Activated T-helper 1 cell treated with anti-CD3 and anti-CD28 coated beads, Interleukin-12 subunit alpha, Interleukin-12 subunit beta, Interleukin-2, Interleukin-4 antibody, amounts not matched to agents 30 ng/mL and 10 ng/mL and 1 ng/mL, durations not matched to agents 14 hours and 24 hours and 36 hours (primary cell): ENCODE measurements around the gene RALGPS1. TPM values are rescaled to one million over a fixed set of nuclear protein-coding genes. Genes with fewer than 3 reads are reported as not detected.

Source experiments
- DNase-seq: peaks from one replicate; pipeline ENCODE4 v3.0.0; 2021; ENCODE audit warnings: low spot score
- H3K27ac Mint-ChIP-seq: one replicate; pipeline ENCODE4 v1.8.0; 2021; ENCODE audit warnings: mild to moderate bottlenecking, mixed read lengths
- H3K27me3 Mint-ChIP-seq: one replicate; pipeline ENCODE4 v1.8.0; 2022; ENCODE audit warnings: mild to moderate bottlenecking, moderate library complexity, mixed read lengths; ENCODE audit not compliant: insufficient read depth
- H3K36me3 Mint-ChIP-seq: one replicate; pipeline ENCODE4 v1.8.0; 2021; ENCODE audit warnings: low read depth, mixed read lengths
- H3K4me1 Mint-ChIP-seq: one replicate; pipeline ENCODE4 v1.8.0; 2021; ENCODE audit warnings: low read depth, mixed read lengths
- H3K4me3 Mint-ChIP-seq: one replicate; pipeline ENCODE4 v1.8.0; 2021; ENCODE audit warnings: mild to moderate bottlenecking, moderate library complexity, mixed read lengths
- H3K9me3 Mint-ChIP-seq: one replicate; pipeline ENCODE4 v1.8.0; 2021; ENCODE audit warnings: mixed read lengths
- intact Hi-C: fragments of 100-400 bp; cut with micrococcal nuclease; formaldehyde crosslinking; loops from one replicate; pipeline ENCODE4 v1.15.1; 2024
- total RNA-seq: library from RNA; stranded (reverse); gene quantifications from 2 replicates; pipeline ENCODE4 v1.2.3, GENCODE V29; 2022

RALGPS1 gene
- total RNA-seq, 1 donor from 2014 or later: 1.4 TPM

- peaks cover 8% of the 10 kb centered on the region for H3K4me1 Mint-ChIP-seq
- peaks cover 11% of the 10 kb centered on the region for H3K27me3 Mint-ChIP-seq
- no peaks in the 10 kb centered on the region for H3K9me3 Mint-ChIP-seq
- no peak overlapping the region for H3K4me3 Mint-ChIP-seq
- intact Hi-C loops: no loop called here
- DNase-seq: no peak
- no peaks in the 10 kb centered on the region for H3K36me3 Mint-ChIP-seq
- no peak overlapping the region for H3K27ac Mint-ChIP-seq
Measured at GRCh38 chr9:127197186-127197860, 282.7 kb downstream of the RALGPS1 start.

GRCh38 chr9:127197861-127198430 lies 283.4 kb downstream of the RALGPS1 start:
- intact Hi-C loops: no loop called here

GRCh38 chr9:127198587-127198986 lies 284.0 kb downstream of the RALGPS1 start:
- DNase-seq: no peak
- H3K27me3 Mint-ChIP-seq: peaks cover 10% of the 10 kb centered on the region
- H3K9me3 Mint-ChIP-seq: no peaks in the 10 kb centered on the region
- H3K4me3 Mint-ChIP-seq: no peak overlapping the region
- peaks cover 8% of the 10 kb centered on the region for H3K4me1 Mint-ChIP-seq
- intact Hi-C loops: no loop called here
- no peaks in the 10 kb centered on the region for H3K36me3 Mint-ChIP-seq
- H3K27ac Mint-ChIP-seq: no peak overlapping the region

More at GRCh38 chr9:127197861-127198430, 283.4 kb downstream of the RALGPS1 start:
- Mint-ChIP-seq H3K27ac (no peak overlapping the region), H3K4me3 (no peak overlapping the region), H3K9me3 (no peaks in the 10 kb centered on the region), H3K4me1 (peaks cover 8% of the 10 kb centered on the region), H3K36me3 (no peaks in the 10 kb centered on the region), H3K27me3 (peaks cover 10% of the 10 kb centered on the region)
- no peak for DNase-seq

GRCh38 chr9:127199001-127199791 lies 284.6 kb downstream of the RALGPS1 start:
- intact Hi-C loops: loop anchor here (1.0 kb wide), 2 partner anchors 233 to 259 kb away; no protein-coding TSS in a partner anchor
- H3K4me1 Mint-ChIP-seq: peaks cover 8% of the 10 kb centered on the region
- H3K27ac Mint-ChIP-seq: no peak overlapping the region
- peaks cover 7% of the 10 kb centered on the region for H3K27me3 Mint-ChIP-seq
- peak; percentile 65 for DNase-seq
- no peaks in the 10 kb centered on the region for H3K36me3 Mint-ChIP-seq
- no peaks in the 10 kb centered on the region for H3K9me3 Mint-ChIP-seq
- H3K4me3 Mint-ChIP-seq: no peak overlapping the region

GRCh38 chr9:127200106-127200862 lies 285.7 kb downstream of the RALGPS1 start:
- intact Hi-C loops: no loop called here
- no peaks in the 10 kb centered on the region for H3K9me3 Mint-ChIP-seq
- no peak for DNase-seq

GRCh38 chr9:127201071-127201541 lies 286.5 kb downstream of the RALGPS1 start:
- H3K4me3 Mint-ChIP-seq: no peak overlapping the region

More at GRCh38 chr9:127200106-127200862, 285.7 kb downstream of the RALGPS1 start:
- Mint-ChIP-seq H3K36me3 (no peaks in the 10 kb centered on the region), H3K27me3 (peaks cover 7% of the 10 kb centered on the region), H3K4me3 (no peak overlapping the region), H3K4me1 (peaks cover 8% of the 10 kb centered on the region), H3K27ac (no peak overlapping the region)

GRCh38 chr9:127201731-127202130 lies 287.1 kb downstream of the RALGPS1 start:
- intact Hi-C loops: no loop called here
- no peak overlapping the region for H3K4me3 Mint-ChIP-seq
- H3K9me3 Mint-ChIP-seq: no peaks in the 10 kb centered on the region
- H3K27me3 Mint-ChIP-seq: peaks cover 9% of the 10 kb centered on the region
- no peaks in the 10 kb centered on the region for H3K36me3 Mint-ChIP-seq
- H3K4me1 Mint-ChIP-seq: peaks cover 8% of the 10 kb centered on the region
- H3K27ac Mint-ChIP-seq: no peak overlapping the region
- DNase-seq: no peak

More at GRCh38 chr9:127201071-127201541, 286.5 kb downstream of the RALGPS1 start:
- Mint-ChIP-seq H3K36me3 (no peaks in the 10 kb centered on the region), H3K27ac (no peak overlapping the region), H3K9me3 (no peaks in the 10 kb centered on the region), H3K4me1 (peaks cover 8% of the 10 kb centered on the region), H3K27me3 (peaks cover 9% of the 10 kb centered on the region)
- no peak for DNase-seq
- intact Hi-C loops: no loop called here

- H3K27me3 Mint-ChIP-seq: peaks cover 7% of the 10 kb centered on the region
- no peak overlapping the region for H3K4me3 Mint-ChIP-seq
Measured at GRCh38 chr9:127202461-127203169, 288.0 kb downstream of the RALGPS1 start.

GRCh38 chr9:127203681-127204327 lies 289.2 kb downstream of the RALGPS1 start:
- intact Hi-C loops: no loop called here
- no peaks in the 10 kb centered on the region for H3K36me3 Mint-ChIP-seq
- no peak overlapping the region for H3K4me3 Mint-ChIP-seq
- H3K27me3 Mint-ChIP-seq: peaks cover 7% of the 10 kb centered on the region
- no peak overlapping the region for H3K27ac Mint-ChIP-seq
- H3K4me1 Mint-ChIP-seq: peaks cover 1% of the 10 kb centered on the region
- DNase-seq: no peak
- no peaks in the 10 kb centered on the region for H3K9me3 Mint-ChIP-seq

More at GRCh38 chr9:127202461-127203169, 288.0 kb downstream of the RALGPS1 start:
- Mint-ChIP-seq H3K4me1 (peaks cover 8% of the 10 kb centered on the region), H3K36me3 (no peaks in the 10 kb centered on the region), H3K27ac (no peak overlapping the region), H3K9me3 (no peaks in the 10 kb centered on the region)
- intact Hi-C loops: no loop called here
- DNase-seq: no peak

- Mint-ChIP-seq H3K36me3 (no peaks in the 10 kb centered on the region), H3K4me3 (no peak overlapping the region), H3K4me1 (no peaks in the 10 kb centered on the region), H3K27ac (no peak overlapping the region), H3K27me3 (peaks cover 11% of the 10 kb centered on the region), H3K9me3 (no peaks in the 10 kb centered on the region)
- DNase-seq: no peak
- intact Hi-C loops: no loop called here
Measured at GRCh38 chr9:127204771-127205470, 290.3 kb downstream of the RALGPS1 start.

- H3K4me3 Mint-ChIP-seq: no peak overlapping the region
- no peaks in the 10 kb centered on the region for H3K4me1 Mint-ChIP-seq
- H3K36me3 Mint-ChIP-seq: no peaks in the 10 kb centered on the region
- no peak for DNase-seq
- intact Hi-C loops: no loop called here
- no peak overlapping the region for H3K27ac Mint-ChIP-seq
- H3K27me3 Mint-ChIP-seq: peaks cover 12% of the 10 kb centered on the region
- H3K9me3 Mint-ChIP-seq: no peaks in the 10 kb centered on the region
Measured at GRCh38 chr9:127205952-127206351, 291.4 kb downstream of the RALGPS1 start.
